Left lung (tissue), 10 donors: ENCODE data around the gene SDHA. TPM values are rescaled to one million over a fixed set of nuclear protein-coding genes. Genes with fewer than 3 reads are reported as not detected.
"Not testable (repeated sequence)": the region's sequence is repeated elsewhere in the genome, so short reads cannot be mapped to it uniquely, and the experiment has no call there.

Experiments
- ATAC-seq: fragments of 200-7000 bp; cut with Tn5 transposase; one replicate; pipeline ENCODE4 v1.9.1; 2020; ENCODE audit warnings: moderate library complexity
- DNase-seq, 4 donors: peaks; one replicate each; pipeline ENCODE4 v3.0.0-alpha.2; 2013 to 2020
- H3K27ac ChIP-seq, 2 donors: fragments of 200-600 bp; sonication (generic) in 1 of 2; one replicate each; pipeline versions ENCODE4 v1.5.0 to v1.8.0; 2020 to 2021
- H3K27me3 ChIP-seq, 2 donors: fragments of 200-600 bp; sonication (generic) in 1 of 2; one replicate each; pipeline versions ENCODE4 v1.5.0 to v1.8.0; 2020 to 2021
- H3K36me3 ChIP-seq, 2 donors: fragments of 200-600 bp; sonication (generic) in 1 of 2; one replicate each; pipeline versions ENCODE4 v1.5.0 to v1.8.0; 2020 to 2021
- H3K4me1 ChIP-seq, 2 donors: fragments of 200-600 bp; one replicate each; pipeline ENCODE4 v1.8.0; 2021
- H3K4me3 ChIP-seq, 2 donors: fragments of 200-600 bp; sonication (generic) in 1 of 2; one replicate each; pipeline versions ENCODE4 v1.5.0 to v1.8.0; 2020 to 2021; ENCODE audit warnings: mild to moderate bottlenecking in 1 of 2
- H3K9me3 ChIP-seq, 2 donors: fragments of 200-600 bp; sonication (generic) in 1 of 2; one replicate each; pipeline versions ENCODE4 v1.5.0 to v1.8.0; 2020 to 2021
- CTCF ChIP-seq, 2 donors: fragments of 200-600 bp; sonication (generic) in 1 of 2; IDR thresholded peaks; one replicate each; pipeline versions ENCODE4 v1.5.0 to v1.8.0; 2021; ENCODE audit warnings: antibody characterized with exemption in 2 of 2
- intact Hi-C, 2 donors: fragments of 100-400 bp; cut with DNase I; formaldehyde crosslinking; loops; one replicate each; pipeline versions ENCODE4 v1.11.2 to v1.14.2; 2022
- polyA plus RNA-seq, 6 donors: library from polyadenylated mRNA; unstranded; fragments of 120-200 nt; gene quantifications; one replicate each; pipeline ENCODE4 v1.2.1, GENCODE V29; 2013; ENCODE audit not compliant: insufficient read length in 6 of 6
- total RNA-seq, 2 donors: library from RNA; stranded (reverse); fragmentation: NEBNext Ultra II Directional; extraction: Animal tissue kit (Norgen Biotek cat#: 25700); gene quantifications; one replicate each; pipeline ENCODE4 v1.2.1, GENCODE V29; 2021
- donor health status: DM: no; HTN: yes; CAD: no.
- donor health status: DM: no; HTN: no; CAD: no.

Gene SDHA
- total and polyA plus RNA-seq, 8 donors, result 95.9 to 113 (median 106) TPM

- Histone ChIP-seq H3K4me3 (no peak overlapping the region), H3K27me3 (no peaks in the 10 kb centered on the region), H3K27ac (no peak overlapping the region), H3K4me1 (no peaks in the 10 kb centered on the region), H3K9me3 (no peaks in the 10 kb centered on the region), H3K36me3 (peaks cover 0 to 37% of the 10 kb centered on the region in 2 donors)
- intact Hi-C loops, result no loop called here
- ATAC-seq (no peak), DNase-seq (no peak)
- no peak for TF ChIP-seq CTCF (IDR thresholded peaks at IDR 0.05)
Measured at GRCh38 chr5:285991-286557, 68.0 kb downstream of the SDHA start.

DNA sequence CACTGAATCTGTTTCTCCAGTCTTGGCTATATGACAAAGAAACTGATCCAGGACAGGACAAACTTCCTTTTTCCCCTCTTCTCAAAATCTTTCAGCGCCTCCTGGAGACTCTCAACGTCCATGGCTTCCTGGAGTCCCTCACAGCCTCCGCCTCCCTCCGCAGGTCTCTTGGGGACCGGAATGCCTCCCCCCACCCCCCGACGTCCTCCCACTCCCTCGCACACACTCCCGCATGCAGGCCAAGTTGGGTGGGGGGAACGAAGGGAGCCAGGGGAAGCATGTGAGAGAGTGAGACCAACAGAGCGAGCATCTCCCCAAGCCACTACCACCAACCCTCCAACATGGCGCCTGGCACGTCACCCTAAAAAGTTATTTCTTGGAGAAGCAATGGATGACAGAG, 72.1 kb downstream of the SDHA start:
- DNase-seq, ATAC-seq, H3K27ac ChIP-seq, H3K27me3 ChIP-seq, intact Hi-C loops, H3K9me3 ChIP-seq, H3K4me3 ChIP-seq, H3K4me1 ChIP-seq: not testable (repeated sequence)
- H3K36me3 ChIP-seq, result peaks cover 0 to 32% of the 10 kb centered on the region in 2 donors

DNA sequence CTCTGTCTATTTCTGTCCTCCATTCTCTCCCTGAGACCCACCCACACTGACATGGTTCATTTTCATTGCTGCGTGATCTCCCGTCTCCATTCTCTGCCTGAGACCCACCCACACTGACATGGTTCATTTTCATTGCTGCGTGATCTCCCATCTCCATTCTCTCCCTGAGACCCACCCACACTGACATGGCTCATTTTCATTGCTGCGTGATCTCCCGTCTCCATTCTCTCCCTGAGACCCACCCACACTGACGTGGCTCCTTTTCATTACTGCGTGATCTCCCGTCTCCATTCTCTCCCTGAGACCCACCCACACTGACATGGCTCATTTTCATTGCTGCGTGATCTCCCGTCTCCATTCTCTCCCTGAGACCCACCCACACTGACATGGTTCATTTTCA, 73.2 kb downstream of the SDHA start:
- H3K27ac ChIP-seq, H3K4me1 ChIP-seq, DNase-seq, intact Hi-C loops, H3K27me3 ChIP-seq, H3K9me3 ChIP-seq, H3K4me3 ChIP-seq, ATAC-seq: not testable (repeated sequence)
- H3K36me3 ChIP-seq, result peaks cover 0 to 20% of the 10 kb centered on the region in 2 donors

- H3K9me3 ChIP-seq, H3K4me1 ChIP-seq, intact Hi-C loops, H3K27ac ChIP-seq, H3K4me3 ChIP-seq, ATAC-seq, H3K27me3 ChIP-seq: not testable (repeated sequence)
- DNase-seq, result peak in 1 of 4 donors; percentile 20
- H3K36me3 ChIP-seq, result peaks cover 0 to 15% of the 10 kb centered on the region in 2 donors
Measured at GRCh38 chr5:294788-295187, 76.7 kb downstream of the SDHA start.

DNA sequence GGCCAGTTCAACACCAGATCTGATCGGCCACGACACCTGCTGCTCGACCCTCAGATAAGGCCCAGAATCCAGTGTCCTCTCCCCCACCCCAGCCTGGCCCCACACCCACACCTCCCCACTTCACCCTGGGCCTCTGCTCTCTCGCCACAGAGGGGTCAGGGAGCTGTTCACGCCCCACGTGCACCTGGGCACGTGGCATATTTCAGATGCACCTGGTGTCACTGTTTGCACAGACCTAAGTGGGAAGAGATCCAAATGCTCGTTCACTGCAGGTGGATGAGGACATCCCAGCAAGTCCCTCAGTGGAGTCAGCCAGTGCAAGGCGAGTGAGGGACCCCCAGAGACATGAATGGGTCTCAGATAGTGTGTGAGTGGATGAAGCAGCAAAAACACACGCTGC, 78.1 kb downstream of the SDHA start:
- not testable (repeated sequence) for H3K4me1 ChIP-seq, H3K27ac ChIP-seq, ATAC-seq

GRCh38 chr5:296954-297353, 78.8 kb downstream of the SDHA start:
- H3K4me3 ChIP-seq, H3K4me1 ChIP-seq, H3K27ac ChIP-seq, H3K27me3 ChIP-seq, intact Hi-C loops, H3K9me3 ChIP-seq: not testable (repeated sequence)
- peaks cover 0 to 10% of the 10 kb centered on the region in 2 donors for H3K36me3 ChIP-seq
- ATAC-seq (peak; percentile 74), DNase-seq (peak in 1 of 4 donors; percentile 34)

More for the DNA sequence above, 78.1 kb downstream of the SDHA start:
- H3K9me3 ChIP-seq, intact Hi-C loops, H3K4me3 ChIP-seq, H3K27me3 ChIP-seq: not testable (repeated sequence)
- H3K36me3 ChIP-seq, result peaks cover 0 to 10% of the 10 kb centered on the region in 2 donors
- DNase-seq, result peak in 1 of 4 donors; percentile 2

DNA sequence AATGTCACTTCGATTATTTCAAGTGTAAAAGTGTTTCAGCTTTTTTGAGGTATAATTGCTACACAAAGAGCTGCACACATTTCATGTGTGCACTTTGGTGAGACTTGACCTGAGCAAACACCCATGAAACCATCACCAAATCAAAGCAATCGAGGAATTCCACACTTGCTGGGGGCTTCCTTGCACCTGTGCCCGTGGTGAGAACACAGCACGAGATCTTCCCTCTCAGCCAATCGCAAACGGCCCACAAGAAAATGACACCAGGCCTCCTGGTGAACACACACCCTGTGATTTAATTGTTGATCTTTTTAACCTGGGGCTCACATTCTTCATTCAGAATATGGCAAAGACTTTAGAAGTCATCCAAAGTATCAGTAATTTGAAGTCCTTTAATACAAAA, 79.3 kb downstream of the SDHA start:
- intact Hi-C loops, result not testable (repeated sequence)

DNA sequence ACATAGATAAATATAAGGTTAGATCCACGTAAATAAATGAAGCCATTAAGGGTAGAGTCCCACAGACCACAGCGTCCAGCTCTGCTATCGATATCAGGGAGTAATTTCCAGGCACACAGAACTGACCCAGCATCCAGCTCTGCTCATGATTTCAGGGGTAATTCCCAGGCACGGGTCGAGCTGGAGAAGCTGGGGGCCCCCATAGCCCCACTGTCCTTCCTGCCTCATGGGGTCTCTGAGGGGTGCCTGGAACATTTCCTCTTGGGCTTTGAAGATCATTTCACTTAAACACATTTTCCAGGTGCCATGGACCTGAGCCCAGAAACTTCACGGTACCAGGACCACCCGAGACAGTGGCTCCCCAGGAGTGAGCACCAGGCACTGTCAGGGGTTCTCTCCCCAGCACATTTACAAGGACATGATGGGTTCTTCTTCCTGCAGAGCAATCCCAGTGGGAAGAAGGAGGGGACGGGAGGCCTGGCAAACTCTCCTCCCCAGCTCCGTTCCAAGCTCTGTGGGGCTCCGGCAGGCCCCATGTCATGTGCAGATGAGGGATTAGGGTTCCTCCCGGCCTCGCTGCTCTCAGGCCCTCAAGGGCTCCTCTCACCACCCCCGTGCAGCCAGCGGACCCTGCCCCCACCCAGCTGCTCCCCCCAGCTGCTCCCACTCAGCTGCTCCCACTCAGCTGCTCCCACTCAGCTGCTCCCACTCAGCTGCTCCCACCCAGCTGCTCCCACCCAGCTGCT, 80.0 kb downstream of the SDHA start:
- H3K27ac ChIP-seq, ATAC-seq, intact Hi-C loops, H3K36me3 ChIP-seq, H3K27me3 ChIP-seq, H3K4me3 ChIP-seq, H3K9me3 ChIP-seq, H3K4me1 ChIP-seq: not testable (repeated sequence)
- DNase-seq, result peak in 1 of 4 donors; percentile 17

More for the DNA sequence above, 79.3 kb downstream of the SDHA start:
- ATAC-seq, H3K27me3 ChIP-seq, H3K36me3 ChIP-seq, H3K9me3 ChIP-seq, H3K27ac ChIP-seq, DNase-seq, H3K4me1 ChIP-seq, H3K4me3 ChIP-seq: not testable (repeated sequence)

- Histone ChIP-seq H3K9me3 (no peaks in the 10 kb centered on the region), H3K4me1 (no peaks in the 10 kb centered on the region), H3K27me3 (no peaks in the 10 kb centered on the region), H3K4me3 (no peak overlapping the region), H3K27ac (no peak overlapping the region), H3K36me3 (no peaks in the 10 kb centered on the region)
- DNase-seq (peak in 1 of 4 donors; percentile 7), ATAC-seq (no peak)
- TF ChIP-seq CTCF (IDR thresholded peaks at IDR 0.05), result no peak
- intact Hi-C loops, result no loop called here
Measured at GRCh38 chr5:298737-299125, 80.6 kb downstream of the SDHA start.

- intact Hi-C loops, H3K9me3 ChIP-seq, H3K4me3 ChIP-seq, H3K4me1 ChIP-seq, H3K27me3 ChIP-seq, H3K36me3 ChIP-seq, ATAC-seq, H3K27ac ChIP-seq: not testable (repeated sequence)
- DNase-seq, result peak in 1 of 4 donors; percentile 0
Measured at GRCh38 chr5:299921-300320, 81.8 kb downstream of the SDHA start.

DNA sequence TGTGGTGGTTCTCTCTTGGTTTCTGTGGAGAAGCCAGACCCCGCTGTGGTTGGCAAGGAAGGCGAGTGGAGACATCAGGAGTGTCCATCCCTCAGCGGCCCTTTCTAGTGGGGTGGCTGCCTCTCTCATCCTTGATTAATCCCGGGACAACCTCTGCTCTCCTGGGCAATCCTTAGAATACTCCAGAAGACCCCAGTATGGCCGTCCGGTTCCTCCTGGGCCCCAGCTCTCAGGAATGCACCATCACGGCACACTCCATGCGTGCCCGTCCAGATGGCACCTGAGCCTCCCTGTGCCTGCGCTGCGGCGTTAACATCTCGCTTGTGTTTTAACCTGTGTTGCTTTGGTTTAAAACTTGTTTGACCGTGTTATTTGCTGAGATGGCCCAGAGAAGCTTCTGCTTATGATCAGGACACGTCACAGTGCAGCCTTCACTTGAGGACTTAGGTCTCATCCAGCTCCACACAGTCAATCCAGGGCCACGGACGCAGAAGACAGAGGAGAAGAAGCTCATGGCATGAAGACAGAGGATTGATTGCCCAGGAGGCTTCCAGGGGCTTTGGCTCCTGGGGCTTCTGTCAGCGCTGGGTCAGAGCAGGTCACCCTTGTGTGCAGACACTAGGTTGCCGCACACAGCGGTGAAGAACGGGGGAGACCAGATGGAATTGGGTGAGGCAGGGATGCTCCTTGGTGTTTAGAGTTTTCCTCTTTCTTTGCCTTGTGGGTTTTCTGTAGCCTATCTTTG, 82.7 kb downstream of the SDHA start:
- H3K4me1 ChIP-seq, H3K27me3 ChIP-seq, H3K36me3 ChIP-seq, H3K27ac ChIP-seq, H3K4me3 ChIP-seq, ATAC-seq, intact Hi-C loops, H3K9me3 ChIP-seq: not testable (repeated sequence)
- DNase-seq, result peak in 1 of 4 donors; percentile 15
